K562 (cell line): ENCODE data around the gene LRRIQ4.

Experiments
- BRF1 ChIP-seq: IDR thresholded peaks from 3 replicates; pipeline ENCODE4 v1.6.1; 2011; ENCODE audit warnings: borderline replicate concordance, mild to moderate bottlenecking; ENCODE audit not compliant: insufficient read length; ENCODE audit errors: extremely low read depth
- ETV5 ChIP-seq: sonication (generic); formaldehyde crosslinking; IDR thresholded peaks from 2 replicates; pipeline ENCODE4 v1.4.0; 2020; ENCODE audit warnings: low read depth, mild to moderate bottlenecking, missing genetic modification reagents
- HDAC2 ChIP-seq: fragments of 450-650 bp; IDR thresholded peaks from 2 replicates; pipeline ENCODE4 v1.6.1; 2016; ENCODE audit warnings: mild to moderate bottlenecking
- MEF2A ChIP-seq: IDR thresholded peaks from 2 replicates; pipeline ENCODE4 v1.6.1; 2011; ENCODE audit warnings: low read depth, mild to moderate bottlenecking, low read length, moderate library complexity; ENCODE audit not compliant: control insufficient read depth
- ZNF184 ChIP-seq: sonication (generic); formaldehyde crosslinking; IDR thresholded peaks from 2 replicates; pipeline ENCODE4 v1.5.0; 2020; ENCODE audit warnings: missing genetic modification reagents
- ZNF263 ChIP-seq: sonication (generic); formaldehyde crosslinking; IDR thresholded peaks from 2 replicates; pipeline ENCODE4 v1.8.0; 2022; ENCODE audit warnings: mild to moderate bottlenecking, missing genetic modification reagents, borderline replicate concordance
- TF ChIP-seq, protein P1 (sequence below), 3 experiments: IDR thresholded peaks in 2 of 3; conservative IDR thresholded peaks in 1 of 3; 2 replicates each; pipeline ENCODE4 v1.5.1; 2011 to 2012; ENCODE audit warnings: low read length in 3 of 3, mild to moderate bottlenecking in 3 of 3, control low read depth in 2 of 3, improper control_type of control experiment in 1 of 3, inconsistent platforms in 1 of 3, low read depth in 1 of 3, mixed read lengths in 1 of 3, moderate library complexity in 1 of 3; ENCODE audit not compliant: insufficient read depth in 2 of 3
- TF ChIP-seq, protein P2 (sequence below): sonication (generic); formaldehyde crosslinking; IDR thresholded peaks from 2 replicates; pipeline ENCODE4 v1.8.1; 2023; ENCODE audit warnings: missing genetic modification reagents, mild to moderate bottlenecking, borderline replicate concordance
- TF ChIP-seq, protein P3 (sequence below), 2 experiments: fragments of 450-650 bp in 1 of 2; sonication (generic) in 1 of 2; formaldehyde crosslinking; conservative IDR thresholded peaks; 2 replicates each; pipeline versions ENCODE4 v1.4.0 to v1.8.1; 2020 to 2022; ENCODE audit warnings: mild to moderate bottlenecking in 1 of 2, missing genetic modification reagents in 1 of 2
- TF ChIP-seq, protein P4 (sequence below): sonication (generic); formaldehyde crosslinking; IDR thresholded peaks from 2 replicates; pipeline ENCODE4 v1.9.0; 2022; ENCODE audit warnings: mild to moderate bottlenecking, missing genetic modification reagents

DNA sequence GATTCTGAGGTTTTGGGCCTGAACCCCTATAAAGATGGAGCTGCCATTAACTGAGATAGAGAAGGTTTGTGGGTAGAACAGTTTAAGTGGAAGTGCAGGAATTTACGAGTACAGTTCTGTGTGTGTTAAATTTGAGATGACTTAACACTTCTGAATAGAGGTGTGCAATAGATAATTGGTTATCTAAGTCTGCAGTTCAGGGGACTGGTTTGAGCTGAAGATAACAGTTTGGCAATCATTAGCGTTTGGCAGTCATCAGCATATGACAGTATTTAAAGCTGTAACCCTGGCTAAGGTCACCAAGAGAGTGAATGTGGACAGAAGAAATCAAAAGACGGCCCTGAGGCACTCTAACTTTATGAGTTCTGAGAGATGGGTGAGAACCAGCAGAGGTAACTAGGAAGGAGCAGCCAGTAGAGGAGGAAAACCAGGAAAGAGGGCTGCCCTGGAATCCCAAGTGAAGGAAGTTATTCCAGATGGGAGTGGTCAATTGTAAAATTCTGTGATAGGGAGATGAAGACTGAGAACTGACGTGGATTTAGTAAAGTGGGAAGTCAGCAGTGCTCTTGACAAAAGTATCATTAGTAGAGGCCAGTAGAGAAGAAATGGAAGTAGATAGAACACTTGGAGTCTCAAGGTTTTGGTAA is 31.3 kb upstream of the LRRIQ4 start:
- TF ChIP-seq, protein P1, sequence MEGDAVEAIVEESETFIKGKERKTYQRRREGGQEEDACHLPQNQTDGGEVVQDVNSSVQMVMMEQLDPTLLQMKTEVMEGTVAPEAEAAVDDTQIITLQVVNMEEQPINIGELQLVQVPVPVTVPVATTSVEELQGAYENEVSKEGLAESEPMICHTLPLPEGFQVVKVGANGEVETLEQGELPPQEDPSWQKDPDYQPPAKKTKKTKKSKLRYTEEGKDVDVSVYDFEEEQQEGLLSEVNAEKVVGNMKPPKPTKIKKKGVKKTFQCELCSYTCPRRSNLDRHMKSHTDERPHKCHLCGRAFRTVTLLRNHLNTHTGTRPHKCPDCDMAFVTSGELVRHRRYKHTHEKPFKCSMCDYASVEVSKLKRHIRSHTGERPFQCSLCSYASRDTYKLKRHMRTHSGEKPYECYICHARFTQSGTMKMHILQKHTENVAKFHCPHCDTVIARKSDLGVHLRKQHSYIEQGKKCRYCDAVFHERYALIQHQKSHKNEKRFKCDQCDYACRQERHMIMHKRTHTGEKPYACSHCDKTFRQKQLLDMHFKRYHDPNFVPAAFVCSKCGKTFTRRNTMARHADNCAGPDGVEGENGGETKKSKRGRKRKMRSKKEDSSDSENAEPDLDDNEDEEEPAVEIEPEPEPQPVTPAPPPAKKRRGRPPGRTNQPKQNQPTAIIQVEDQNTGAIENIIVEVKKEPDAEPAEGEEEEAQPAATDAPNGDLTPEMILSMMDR (IDR thresholded peaks at IDR 0.05 in 2 of 3, conservative IDR thresholded peaks at IDR 0.05 in 1 of 3; ENCODE audit: insufficient read depth in 2 of 3, low read depth in 1 of 3, low read length in 3 of 3): no peak
- TF ChIP-seq, protein P2, sequence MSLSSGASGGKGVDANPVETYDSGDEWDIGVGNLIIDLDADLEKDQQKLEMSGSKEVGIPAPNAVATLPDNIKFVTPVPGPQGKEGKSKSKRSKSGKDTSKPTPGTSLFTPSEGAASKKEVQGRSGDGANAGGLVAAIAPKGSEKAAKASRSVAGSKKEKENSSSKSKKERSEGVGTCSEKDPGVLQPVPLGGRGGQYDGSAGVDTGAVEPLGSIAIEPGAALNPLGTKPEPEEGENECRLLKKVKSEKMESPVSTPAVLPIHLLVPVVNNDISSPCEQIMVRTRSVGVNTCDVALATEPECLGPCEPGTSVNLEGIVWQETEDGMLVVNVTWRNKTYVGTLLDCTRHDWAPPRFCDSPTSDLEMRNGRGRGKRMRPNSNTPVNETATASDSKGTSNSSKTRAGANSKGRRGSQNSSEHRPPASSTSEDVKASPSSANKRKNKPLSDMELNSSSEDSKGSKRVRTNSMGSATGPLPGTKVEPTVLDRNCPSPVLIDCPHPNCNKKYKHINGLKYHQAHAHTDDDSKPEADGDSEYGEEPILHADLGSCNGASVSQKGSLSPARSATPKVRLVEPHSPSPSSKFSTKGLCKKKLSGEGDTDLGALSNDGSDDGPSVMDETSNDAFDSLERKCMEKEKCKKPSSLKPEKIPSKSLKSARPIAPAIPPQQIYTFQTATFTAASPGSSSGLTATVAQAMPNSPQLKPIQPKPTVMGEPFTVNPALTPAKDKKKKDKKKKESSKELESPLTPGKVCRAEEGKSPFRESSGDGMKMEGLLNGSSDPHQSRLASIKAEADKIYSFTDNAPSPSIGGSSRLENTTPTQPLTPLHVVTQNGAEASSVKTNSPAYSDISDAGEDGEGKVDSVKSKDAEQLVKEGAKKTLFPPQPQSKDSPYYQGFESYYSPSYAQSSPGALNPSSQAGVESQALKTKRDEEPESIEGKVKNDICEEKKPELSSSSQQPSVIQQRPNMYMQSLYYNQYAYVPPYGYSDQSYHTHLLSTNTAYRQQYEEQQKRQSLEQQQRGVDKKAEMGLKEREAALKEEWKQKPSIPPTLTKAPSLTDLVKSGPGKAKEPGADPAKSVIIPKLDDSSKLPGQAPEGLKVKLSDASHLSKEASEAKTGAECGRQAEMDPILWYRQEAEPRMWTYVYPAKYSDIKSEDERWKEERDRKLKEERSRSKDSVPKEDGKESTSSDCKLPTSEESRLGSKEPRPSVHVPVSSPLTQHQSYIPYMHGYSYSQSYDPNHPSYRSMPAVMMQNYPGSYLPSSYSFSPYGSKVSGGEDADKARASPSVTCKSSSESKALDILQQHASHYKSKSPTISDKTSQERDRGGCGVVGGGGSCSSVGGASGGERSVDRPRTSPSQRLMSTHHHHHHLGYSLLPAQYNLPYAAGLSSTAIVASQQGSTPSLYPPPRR (CRISPR knock-in tag): no peak
- TF ChIP-seq ETV5 (CRISPR knock-in tag) (no peak), BRF1 (no peak), ZNF184 (CRISPR knock-in tag) (no peak), MEF2A (no peak), ZNF263 (CRISPR knock-in tag) (no peak), HDAC2 (peak; percentile 80; the same call in 1 of the 2 replicates)
- TF ChIP-seq, protein P3, sequence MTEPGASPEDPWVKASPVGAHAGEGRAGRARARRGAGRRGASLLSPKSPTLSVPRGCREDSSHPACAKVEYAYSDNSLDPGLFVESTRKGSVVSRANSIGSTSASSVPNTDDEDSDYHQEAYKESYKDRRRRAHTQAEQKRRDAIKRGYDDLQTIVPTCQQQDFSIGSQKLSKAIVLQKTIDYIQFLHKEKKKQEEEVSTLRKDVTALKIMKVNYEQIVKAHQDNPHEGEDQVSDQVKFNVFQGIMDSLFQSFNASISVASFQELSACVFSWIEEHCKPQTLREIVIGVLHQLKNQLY (CRISPR knock-in tag; conservative IDR thresholded peaks at IDR 0.05): no peak
- TF ChIP-seq, protein P4, sequence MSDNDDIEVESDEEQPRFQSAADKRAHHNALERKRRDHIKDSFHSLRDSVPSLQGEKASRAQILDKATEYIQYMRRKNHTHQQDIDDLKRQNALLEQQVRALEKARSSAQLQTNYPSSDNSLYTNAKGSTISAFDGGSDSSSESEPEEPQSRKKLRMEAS (CRISPR knock-in tag): no peak
